Measurements from ENCODE around the gene POU2F1.

The POU2F1 gene

GRCh38 chr1:167357305-167357704 lies 136.6 kb downstream of the POU2F1 start:
- no peak for DNase-seq
- TF ChIP-seq EZH2 (optimal IDR thresholded peaks at IDR 0.05; ENCODE audit: low read depth, low read length) (no peak), EZH2phosphoT487 (IDR thresholded peaks at IDR 0.05; ENCODE audit: low read length) (no peak)
- TF ChIP-seq, protein P1, sequence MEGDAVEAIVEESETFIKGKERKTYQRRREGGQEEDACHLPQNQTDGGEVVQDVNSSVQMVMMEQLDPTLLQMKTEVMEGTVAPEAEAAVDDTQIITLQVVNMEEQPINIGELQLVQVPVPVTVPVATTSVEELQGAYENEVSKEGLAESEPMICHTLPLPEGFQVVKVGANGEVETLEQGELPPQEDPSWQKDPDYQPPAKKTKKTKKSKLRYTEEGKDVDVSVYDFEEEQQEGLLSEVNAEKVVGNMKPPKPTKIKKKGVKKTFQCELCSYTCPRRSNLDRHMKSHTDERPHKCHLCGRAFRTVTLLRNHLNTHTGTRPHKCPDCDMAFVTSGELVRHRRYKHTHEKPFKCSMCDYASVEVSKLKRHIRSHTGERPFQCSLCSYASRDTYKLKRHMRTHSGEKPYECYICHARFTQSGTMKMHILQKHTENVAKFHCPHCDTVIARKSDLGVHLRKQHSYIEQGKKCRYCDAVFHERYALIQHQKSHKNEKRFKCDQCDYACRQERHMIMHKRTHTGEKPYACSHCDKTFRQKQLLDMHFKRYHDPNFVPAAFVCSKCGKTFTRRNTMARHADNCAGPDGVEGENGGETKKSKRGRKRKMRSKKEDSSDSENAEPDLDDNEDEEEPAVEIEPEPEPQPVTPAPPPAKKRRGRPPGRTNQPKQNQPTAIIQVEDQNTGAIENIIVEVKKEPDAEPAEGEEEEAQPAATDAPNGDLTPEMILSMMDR (IDR thresholded peaks at IDR 0.05; ENCODE audit: low read length): no peak
- Histone ChIP-seq H3F3A (ENCODE audit: insufficient read depth, low read length) (no peaks in the 10 kb centered on the region), H3K27me3 (replicated peaks; ENCODE audit: insufficient read depth, low read length) (no peaks in the 10 kb centered on the region), H3K4me3 (ENCODE audit: low read length) (no peak overlapping the region), H2AFZ (ENCODE audit: low read length) (no peak overlapping the region), H3K27ac (ENCODE audit: low read length) (no peak overlapping the region), H3K9me2 (replicated peaks; ENCODE audit: insufficient read depth, low read length) (no peaks in the 10 kb centered on the region), H3K79me2 (ENCODE audit: low read length) (peaks cover 32% of the 10 kb centered on the region), H4K20me1 (ENCODE audit: insufficient read depth, low read length) (no peaks in the 10 kb centered on the region), H3K4me1 (ENCODE audit: low read length) (no peaks in the 10 kb centered on the region), H3K9me3 (replicated peaks; ENCODE audit: insufficient read depth, low read length) (no peaks in the 10 kb centered on the region), H3K4me2 (ENCODE audit: low read depth, low read length) (no peak overlapping the region), H3K36me3 (replicated peaks; ENCODE audit: insufficient read depth, low read length) (no peaks in the 10 kb centered on the region), H3K9ac (ENCODE audit: low read length) (no peak overlapping the region)

DNA sequence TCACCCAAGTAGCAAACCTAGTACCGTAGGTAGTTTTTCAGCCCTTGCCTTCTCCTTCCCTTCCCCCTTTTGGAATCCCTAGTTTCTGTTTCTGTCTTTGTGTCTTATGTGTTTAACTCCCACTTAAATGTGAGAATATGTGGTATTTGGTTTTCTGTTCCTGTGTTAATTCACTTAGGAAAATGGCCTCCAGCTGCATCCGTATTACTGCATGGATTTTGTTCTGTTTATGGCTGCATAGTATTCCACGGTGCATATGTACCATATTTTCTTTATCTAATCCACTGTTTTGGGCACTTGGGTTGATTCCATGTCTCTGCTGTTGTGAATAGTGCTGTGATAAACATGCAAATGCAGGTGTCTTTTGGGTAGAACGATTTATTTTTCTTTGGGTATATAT lies 138.6 kb downstream of the POU2F1 start:
- no peak overlapping the region for H3K4me2 ChIP-seq (ENCODE audit: low read depth, low read length)
- no peaks in the 10 kb centered on the region for H3K9me2 ChIP-seq (replicated peaks; ENCODE audit: insufficient read depth, low read length)
- no peaks in the 10 kb centered on the region for H3K27me3 ChIP-seq (replicated peaks; ENCODE audit: insufficient read depth, low read length)
- DNase-seq: no peak
- H2AFZ ChIP-seq (ENCODE audit: low read length): no peak overlapping the region
- H3K4me3 ChIP-seq (ENCODE audit: low read length): no peak overlapping the region
- TF ChIP-seq, protein P1 (IDR thresholded peaks at IDR 0.05; ENCODE audit: low read length): no peak
- TF ChIP-seq EZH2 (optimal IDR thresholded peaks at IDR 0.05; ENCODE audit: low read depth, low read length) (no peak), EZH2phosphoT487 (IDR thresholded peaks at IDR 0.05; ENCODE audit: low read length) (no peak)
- no peaks in the 10 kb centered on the region for H3K9me3 ChIP-seq (replicated peaks; ENCODE audit: insufficient read depth, low read length)
- no peaks in the 10 kb centered on the region for H3K36me3 ChIP-seq (replicated peaks; ENCODE audit: insufficient read depth, low read length)
- peaks cover 36% of the 10 kb centered on the region for H3K79me2 ChIP-seq (ENCODE audit: low read length)
- H3K9ac ChIP-seq (ENCODE audit: low read length): no peak overlapping the region
- no peaks in the 10 kb centered on the region for H4K20me1 ChIP-seq (ENCODE audit: insufficient read depth, low read length)
- H3K4me1 ChIP-seq (ENCODE audit: low read length): no peaks in the 10 kb centered on the region
- no peaks in the 10 kb centered on the region for H3F3A ChIP-seq (ENCODE audit: insufficient read depth, low read length)
- no peak overlapping the region for H3K27ac ChIP-seq (ENCODE audit: low read length)

DNA sequence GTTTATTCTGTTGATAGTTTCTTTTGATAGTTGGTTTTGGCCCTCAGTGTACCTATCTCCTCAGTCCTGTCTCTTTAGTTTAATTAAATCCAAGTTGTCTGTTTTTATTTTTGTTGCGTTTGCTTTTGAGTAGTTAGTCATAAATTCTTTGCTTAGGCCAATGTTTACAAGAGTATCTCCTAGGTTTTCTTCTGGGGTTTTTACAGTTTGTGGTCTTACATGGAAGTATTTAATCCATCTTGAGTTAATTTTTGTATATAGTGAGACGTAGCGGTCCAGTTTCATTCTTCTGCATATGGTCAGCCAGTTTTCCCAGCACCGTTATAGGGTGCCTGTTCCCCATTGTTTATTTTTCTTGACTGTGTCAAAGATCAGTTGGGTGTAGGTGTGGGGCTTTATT lies 139.4 kb downstream of the POU2F1 start:
- H3K79me2 ChIP-seq (ENCODE audit: low read length): peaks cover 36% of the 10 kb centered on the region

More for the DNA sequence above, 139.4 kb downstream of the POU2F1 start:
- H3K27me3 ChIP-seq (replicated peaks; ENCODE audit: insufficient read depth, low read length): no peaks in the 10 kb centered on the region
- H3F3A ChIP-seq (ENCODE audit: insufficient read depth, low read length): no peaks in the 10 kb centered on the region
- no peak overlapping the region for H2AFZ ChIP-seq (ENCODE audit: low read length)
- no peaks in the 10 kb centered on the region for H3K9me2 ChIP-seq (replicated peaks; ENCODE audit: insufficient read depth, low read length)
- DNase-seq: no peak
- no peaks in the 10 kb centered on the region for H3K36me3 ChIP-seq (replicated peaks; ENCODE audit: insufficient read depth, low read length)
- no peaks in the 10 kb centered on the region for H4K20me1 ChIP-seq (ENCODE audit: insufficient read depth, low read length)
- no peak overlapping the region for H3K27ac ChIP-seq (ENCODE audit: low read length)
- H3K9ac ChIP-seq (ENCODE audit: low read length): no peak overlapping the region
- TF ChIP-seq, protein P1 (IDR thresholded peaks at IDR 0.05; ENCODE audit: low read length): no peak
- TF ChIP-seq EZH2phosphoT487 (IDR thresholded peaks at IDR 0.05; ENCODE audit: low read length) (no peak), EZH2 (optimal IDR thresholded peaks at IDR 0.05; ENCODE audit: low read depth, low read length) (no peak)
- H3K4me1 ChIP-seq (ENCODE audit: low read length): no peaks in the 10 kb centered on the region
- no peaks in the 10 kb centered on the region for H3K9me3 ChIP-seq (replicated peaks; ENCODE audit: insufficient read depth, low read length)
- no peak overlapping the region for H3K4me3 ChIP-seq (ENCODE audit: low read length)
- no peak overlapping the region for H3K4me2 ChIP-seq (ENCODE audit: low read depth, low read length)
